Ishikawa (cell line): ENCODE results near the gene IL17REL.

ENCODE experiments used
- CEBPB ChIP-seq: IDR thresholded peaks from 2 replicates; pipeline ENCODE4 v1.6.1; 2012
- CREB1 ChIP-seq: IDR thresholded peaks from 2 replicates; pipeline ENCODE4 v1.6.1; 2012; ENCODE audit warnings: low read depth
- EGR1 ChIP-seq: IDR thresholded peaks from 2 replicates; pipeline ENCODE4 v1.6.1; 2012
- EP300 ChIP-seq: IDR thresholded peaks from 2 replicates; pipeline ENCODE4 v1.6.1; 2012; ENCODE audit warnings: borderline replicate concordance
- FOXM1 ChIP-seq: IDR thresholded peaks from 2 replicates; pipeline ENCODE4 v1.6.1; 2012; ENCODE audit warnings: low read depth, borderline replicate concordance
- MAX ChIP-seq: IDR thresholded peaks from 2 replicates; pipeline ENCODE4 v1.6.1; 2012
- NFIC ChIP-seq: IDR thresholded peaks from 2 replicates; pipeline ENCODE4 v1.6.1; 2012
- RAD21 ChIP-seq: IDR thresholded peaks from 2 replicates; pipeline ENCODE4 v1.6.1; 2012; ENCODE audit warnings: low read depth
- REST ChIP-seq: IDR thresholded peaks from 2 replicates; pipeline ENCODE4 v1.6.1; 2012; ENCODE audit warnings: low read depth, mild to moderate bottlenecking
- TAF1 ChIP-seq: IDR thresholded peaks from 2 replicates; pipeline ENCODE4 v1.6.1; 2012; ENCODE audit warnings: low read depth, mild to moderate bottlenecking
- TCF12 ChIP-seq: IDR thresholded peaks from 2 replicates; pipeline ENCODE4 v1.6.1; 2012; ENCODE audit warnings: low read depth
- TEAD4 ChIP-seq: IDR thresholded peaks from 2 replicates; pipeline ENCODE4 v1.6.1; 2012
- USF1 ChIP-seq: IDR thresholded peaks from 2 replicates; pipeline ENCODE4 v1.6.1; 2012
- YY1 ChIP-seq: IDR thresholded peaks from 2 replicates; pipeline ENCODE4 v1.6.1; 2012; ENCODE audit warnings: low read depth
- ZBTB7A ChIP-seq: IDR thresholded peaks from 2 replicates; pipeline ENCODE4 v1.6.1; 2012; ENCODE audit warnings: low read depth

IL17REL gene

DNA sequence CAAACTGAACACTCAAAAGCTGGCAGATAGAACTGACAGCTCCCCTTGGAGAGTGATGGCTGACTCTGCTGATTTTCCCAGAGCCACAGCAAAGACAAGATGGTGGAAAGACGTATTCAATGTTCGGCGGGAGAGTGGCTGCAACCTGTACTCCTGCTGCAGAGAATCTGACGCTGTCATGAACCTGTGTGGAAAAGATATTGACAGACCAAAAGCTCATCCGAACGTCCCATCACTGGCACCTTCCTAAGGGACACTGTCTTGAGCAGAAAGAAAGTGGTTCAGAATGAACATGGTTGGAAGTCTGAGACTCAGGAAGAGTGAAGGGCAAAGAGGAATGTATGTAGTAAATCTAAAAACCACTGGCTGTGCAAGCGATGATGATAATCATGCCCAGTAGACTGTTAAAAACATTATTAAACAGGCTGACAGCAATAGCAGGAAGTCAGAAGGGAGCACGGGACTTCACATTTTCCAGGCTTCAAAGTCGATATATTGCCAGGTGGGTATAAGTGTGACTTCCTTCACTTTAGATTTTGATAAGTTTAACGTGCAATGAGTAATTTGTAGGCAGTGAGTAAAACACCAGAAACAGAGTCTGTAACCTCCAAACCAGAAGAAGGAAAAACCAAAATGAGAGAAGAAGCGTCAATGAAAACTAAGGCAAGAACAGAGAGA lies 6.2 kb upstream of the IL17REL start:
- TF ChIP-seq ZBTB7A (no peak), CEBPB (no peak), MAX (no peak), EP300 (no peak), REST (no peak), NFIC (no peak), USF1 (no peak), RAD21 (no peak), TCF12 (no peak), YY1 (no peak), EGR1 (no peak), CREB1 (no peak), FOXM1 (no peak), TEAD4 (no peak), TAF1 (no peak)

- no peak for TF ChIP-seq YY1
- TF ChIP-seq RAD21, result no peak
- TF ChIP-seq CEBPB, result no peak
- no peak for TF ChIP-seq NFIC
- no peak for TF ChIP-seq USF1
- TF ChIP-seq FOXM1, result no peak
- TF ChIP-seq REST, result no peak
- TF ChIP-seq TAF1, result no peak
- no peak for TF ChIP-seq CREB1
- no peak for TF ChIP-seq EP300
- TF ChIP-seq EGR1, result no peak
- TF ChIP-seq TEAD4, result no peak
- TF ChIP-seq MAX, result no peak
- no peak for TF ChIP-seq ZBTB7A
- TF ChIP-seq TCF12, result no peak
Observed at GRCh38 chr22:50017701-50018224, 5.2 kb upstream of the IL17REL start.

GRCh38 chr22:50016988-50017700 lies 4.6 kb upstream of the IL17REL start:
- TF ChIP-seq USF1, result no peak
- TF ChIP-seq EGR1, result no peak
- no peak for TF ChIP-seq REST
- no peak for TF ChIP-seq CEBPB
- TF ChIP-seq RAD21, result no peak
- TF ChIP-seq EP300, result no peak
- no peak for TF ChIP-seq TCF12
- no peak for TF ChIP-seq CREB1
- no peak for TF ChIP-seq YY1
- no peak for TF ChIP-seq TEAD4
- no peak for TF ChIP-seq MAX
- TF ChIP-seq NFIC, result no peak
- TF ChIP-seq TAF1, result no peak
- TF ChIP-seq FOXM1, result no peak
- no peak for TF ChIP-seq ZBTB7A
